SK-N-MC (cell line): ENCODE measurements around the gene ADCK1.
"Not testable (repeated sequence)": the region's sequence is repeated elsewhere in the genome, so short reads cannot be mapped to it uniquely, and the experiment has no call there.

Experiments
- DNase-seq: peaks from one replicate; pipeline ENCODE4 v3.0.0-alpha.2; 2011; ENCODE audit warnings: low read depth, low spot score
- H3K27ac ChIP-seq: fragments of 200-600 bp; sonication (generic); 2 replicates; pipeline ENCODE4 v1.5.1; 2016; ENCODE audit warnings: mixed run types
- H3K36me3 ChIP-seq: fragments of 200-600 bp; sonication (generic); 2 replicates; pipeline ENCODE4 v1.6.1; 2017; ENCODE audit warnings: antibody characterized with exemption, low read length, mixed read lengths; ENCODE audit not compliant: insufficient read depth
- H3K4me3 ChIP-seq: fragments of 200-600 bp; sonication (generic); 2 replicates; pipeline ENCODE4 v1.5.1; 2016
- H3K9ac ChIP-seq: fragments of 200-600 bp; sonication (generic); 2 replicates; pipeline ENCODE4 v1.8.0; 2017; ENCODE audit warnings: mixed run types, mixed read lengths; ENCODE audit not compliant: insufficient read length
- H3K9me3 ChIP-seq: fragments of 200-600 bp; sonication (generic); 2 replicates; pipeline ENCODE4 v1.6.1; 2017; ENCODE audit warnings: low read depth, mild to moderate bottlenecking, antibody characterized with exemption, low read length, moderate library complexity, mixed read lengths
- EZH2 ChIP-seq: fragments of 200-600 bp; sonication (generic); IDR thresholded peaks from one replicate; pipeline ENCODE4 v1.6.1; 2017; ENCODE audit warnings: antibody characterized with exemption
- FOXP2 ChIP-seq: optimal IDR thresholded peaks from 2 replicates; pipeline ENCODE3; 2011; ENCODE audit warnings: mild to moderate bottlenecking, moderate library complexity; ENCODE audit not compliant: insufficient read depth; ENCODE audit errors: extremely low read length, control extremely low read depth
- POLR2AphosphoS5 ChIP-seq: IDR thresholded peaks from 2 replicates; pipeline ENCODE4 v1.6.1; 2012; ENCODE audit warnings: mild to moderate bottlenecking, low read depth, low read length, borderline replicate concordance

ADCK1 gene

GRCh38 chr14:77805706-77806105 is 5.8 kb downstream of the ADCK1 start:
- H3K9ac ChIP-seq: no peak overlapping the region
- no peak overlapping the region for H3K4me3 ChIP-seq
- H3K36me3 ChIP-seq: no peaks in the 10 kb centered on the region
- no peak for DNase-seq
- no peak overlapping the region for H3K27ac ChIP-seq
- H3K9me3 ChIP-seq: no peaks in the 10 kb centered on the region
- TF ChIP-seq EZH2: no peak
- no peak for TF ChIP-seq POLR2AphosphoS5
- no peak for TF ChIP-seq FOXP2

DNA sequence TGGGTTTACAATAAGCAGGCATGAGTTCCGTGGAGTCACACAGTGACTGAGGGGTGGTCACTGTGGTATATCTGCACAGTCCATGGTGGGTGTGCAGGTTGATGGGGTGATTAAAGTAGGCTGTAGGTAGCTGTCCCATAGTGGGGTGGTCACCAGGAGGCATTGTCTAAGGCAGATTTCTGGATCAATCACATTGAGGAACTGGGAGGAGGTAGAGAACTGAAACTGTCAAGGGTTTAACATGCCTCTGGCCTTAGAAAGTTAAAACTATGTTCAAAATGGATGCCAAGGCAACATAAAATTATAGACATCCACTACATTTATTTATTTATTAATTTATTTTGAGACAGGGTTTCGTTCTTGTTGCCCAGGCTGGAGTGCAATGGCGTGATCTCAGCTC is 8.3 kb downstream of the ADCK1 start:
- H3K36me3 ChIP-seq: no peaks in the 10 kb centered on the region
- H3K9ac ChIP-seq: no peak overlapping the region
- H3K9me3 ChIP-seq: no peaks in the 10 kb centered on the region
- DNase-seq: no peak
- TF ChIP-seq FOXP2: no peak
- TF ChIP-seq EZH2: no peak
- TF ChIP-seq POLR2AphosphoS5: no peak
- H3K27ac ChIP-seq: no peak overlapping the region
- no peak overlapping the region for H3K4me3 ChIP-seq

DNA sequence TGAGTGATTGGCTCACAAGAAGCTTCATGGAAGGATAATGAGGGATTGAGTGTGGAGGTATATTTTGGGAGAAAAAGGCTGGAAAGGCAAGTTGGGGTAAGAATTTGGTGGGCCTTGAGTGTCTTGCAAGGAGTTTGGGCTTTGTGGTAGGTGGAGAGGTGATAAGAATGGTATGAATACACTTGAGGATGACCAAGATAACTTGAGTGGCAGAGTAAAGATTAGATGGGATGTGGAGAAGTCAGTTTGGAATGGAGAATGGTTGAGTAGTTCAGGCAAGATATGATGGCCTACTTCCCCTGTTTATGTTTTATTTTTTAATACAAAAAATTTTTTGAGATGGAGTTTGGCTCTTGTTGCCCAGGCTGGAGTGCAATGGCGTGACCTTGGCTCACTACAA is 9.1 kb downstream of the ADCK1 start:
- H3K9ac ChIP-seq: no peak overlapping the region
- H3K9me3 ChIP-seq: no peaks in the 10 kb centered on the region
- no peaks in the 10 kb centered on the region for H3K36me3 ChIP-seq
- DNase-seq: no peak
- H3K4me3 ChIP-seq: no peak overlapping the region
- H3K27ac ChIP-seq: no peak overlapping the region
- TF ChIP-seq FOXP2 (no peak), POLR2AphosphoS5 (no peak), EZH2 (no peak)

DNA sequence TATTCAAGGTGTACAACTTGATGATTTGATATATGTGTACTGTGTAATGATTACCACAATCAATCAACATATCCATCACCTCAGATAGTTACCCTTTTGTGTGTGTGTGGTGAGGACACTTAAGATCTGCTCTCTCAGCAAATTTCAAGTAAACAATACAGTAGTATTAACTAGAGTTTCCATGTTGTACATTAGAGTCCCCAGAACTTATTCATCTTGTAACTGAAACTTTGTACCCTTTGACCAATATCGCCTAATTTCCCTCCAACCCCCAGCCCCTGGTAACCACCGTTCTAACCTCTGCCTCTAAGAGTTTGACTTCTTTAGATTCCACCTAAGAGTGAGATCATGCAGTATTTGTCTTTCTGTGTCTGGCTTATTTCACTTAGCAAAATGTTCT is 12.1 kb downstream of the ADCK1 start:
- Histone ChIP-seq H3K4me3 (no peak overlapping the region), H3K9ac (no peak overlapping the region), H3K27ac (no peak overlapping the region), H3K36me3 (no peaks in the 10 kb centered on the region), H3K9me3 (no peaks in the 10 kb centered on the region)
- TF ChIP-seq POLR2AphosphoS5: no peak
- TF ChIP-seq FOXP2: no peak
- TF ChIP-seq EZH2: no peak
- DNase-seq: no peak

DNA sequence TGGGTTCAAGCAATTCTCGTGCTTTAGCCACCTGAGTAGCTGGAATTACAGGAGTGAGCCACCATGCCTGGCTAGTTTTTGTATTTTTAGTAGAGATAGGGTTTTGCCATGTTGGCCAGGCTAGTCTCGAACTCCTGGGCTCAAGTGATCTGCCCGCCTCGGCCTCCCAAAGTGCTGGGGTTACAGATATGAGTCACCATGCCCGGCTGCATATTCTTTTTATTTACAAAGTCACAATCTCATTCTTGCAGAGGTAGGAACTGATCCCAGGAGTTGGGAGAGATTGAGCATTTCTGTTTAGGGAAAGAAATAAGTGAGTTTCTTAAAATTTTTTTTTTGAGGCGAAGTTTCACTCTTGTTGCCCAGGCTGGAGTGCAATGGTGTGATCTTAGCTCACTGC is 12.8 kb downstream of the ADCK1 start:
- H3K4me3 ChIP-seq, H3K9ac ChIP-seq, H3K36me3 ChIP-seq, H3K9me3 ChIP-seq, H3K27ac ChIP-seq, DNase-seq: not testable (repeated sequence)

GRCh38 chr14:77822307-77822706 is 22.4 kb downstream of the ADCK1 start:
- H3K4me3 ChIP-seq: no peak overlapping the region
- no peaks in the 10 kb centered on the region for H3K36me3 ChIP-seq
- TF ChIP-seq FOXP2 (no peak), POLR2AphosphoS5 (no peak), EZH2 (no peak)
- no peak for DNase-seq
- no peak overlapping the region for H3K9ac ChIP-seq
- no peak overlapping the region for H3K27ac ChIP-seq
- H3K9me3 ChIP-seq: no peaks in the 10 kb centered on the region

DNA sequence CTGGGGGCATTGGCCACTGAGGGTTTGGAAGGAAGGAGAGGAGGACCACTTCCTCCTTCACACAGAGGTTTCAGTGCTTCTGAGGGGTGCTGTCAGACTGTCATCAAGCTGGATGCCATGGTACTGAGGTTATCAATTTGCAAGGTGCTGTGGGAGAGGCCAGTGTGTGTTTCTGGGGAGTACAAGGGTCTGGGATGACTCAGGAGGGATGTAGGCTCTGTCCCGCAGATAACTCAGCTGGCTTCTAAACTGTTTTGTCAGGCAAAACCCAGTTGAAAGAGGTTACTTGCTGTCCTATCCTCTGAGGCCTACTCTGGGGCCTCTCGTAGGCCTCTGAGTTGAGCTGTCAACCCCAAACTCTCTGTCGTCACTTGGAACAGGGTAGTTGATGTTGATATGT is 22.8 kb downstream of the ADCK1 start:
- no peak for DNase-seq
- no peak overlapping the region for H3K4me3 ChIP-seq
- H3K27ac ChIP-seq: no peak overlapping the region
- no peaks in the 10 kb centered on the region for H3K9me3 ChIP-seq
- H3K36me3 ChIP-seq: no peaks in the 10 kb centered on the region
- no peak overlapping the region for H3K9ac ChIP-seq
- TF ChIP-seq FOXP2 (no peak), POLR2AphosphoS5 (no peak), EZH2 (no peak)

DNA sequence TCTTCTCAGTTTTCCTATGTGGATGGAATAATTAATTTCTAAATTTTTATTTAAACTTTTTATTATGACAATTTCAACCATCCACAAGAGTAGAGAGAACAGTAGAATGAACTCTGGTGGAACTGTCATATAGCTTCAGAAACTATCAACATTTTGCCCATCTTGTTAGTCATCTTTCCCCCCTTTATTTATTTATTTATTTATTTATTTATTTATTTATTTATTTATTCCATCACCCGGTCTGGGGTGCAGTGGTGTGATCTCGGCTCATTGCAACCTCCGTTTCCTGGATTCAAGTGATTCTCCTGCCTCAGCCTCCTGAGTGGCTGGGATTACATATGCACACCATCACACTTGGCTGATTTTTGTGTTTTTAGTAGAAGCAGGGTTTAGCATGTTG is 23.5 kb downstream of the ADCK1 start:
- Histone ChIP-seq H3K4me3 (no peak overlapping the region), H3K9me3 (no peaks in the 10 kb centered on the region), H3K36me3 (no peaks in the 10 kb centered on the region), H3K9ac (no peak overlapping the region), H3K27ac (no peak overlapping the region)
- no peak for TF ChIP-seq EZH2
- TF ChIP-seq FOXP2: no peak
- no peak for TF ChIP-seq POLR2AphosphoS5
- DNase-seq: no peak

- H3K27ac ChIP-seq: no peak overlapping the region
- no peak overlapping the region for H3K9ac ChIP-seq
- no peaks in the 10 kb centered on the region; the same call in 1 of the 2 replicates for H3K36me3 ChIP-seq
- no peaks in the 10 kb centered on the region for H3K9me3 ChIP-seq
- TF ChIP-seq EZH2: no peak
- TF ChIP-seq FOXP2: no peak
- no peak for TF ChIP-seq POLR2AphosphoS5
- no peak overlapping the region for H3K4me3 ChIP-seq
- no peak for DNase-seq
These were observed 26.1 kb downstream of the ADCK1 start for GRCh38 chr14:77825895-77826519.
